Kidney (tissue), 14 donors: ENCODE results near the gene ITGAX. TPM values are rescaled to one million over a fixed set of nuclear protein-coding genes. Genes with fewer than 3 reads are reported as not detected.

ENCODE experiments used
- DNase-seq, 5 donors: peaks; one replicate each; pipeline ENCODE4 v3.0.0-alpha.2; 2013 to 2020
- FAIRE-seq: peaks from 2 replicates; lab custom pipeline; 2012; peaks lifted over from hg19 to GRCh38; lab: Jason Lieb, UNC
- H3K27ac ChIP-seq, 2 donors: one replicate each; pipeline ENCODE4 v1.7.0; 2013; ENCODE audit warnings: low read depth in 2 of 2, low read length in 2 of 2, inconsistent platforms in 1 of 2
- H3K27me3 ChIP-seq: one replicate; pipeline ENCODE4 v1.7.1; 2013; ENCODE audit warnings: low read length, inconsistent platforms; ENCODE audit not compliant: control insufficient read depth, insufficient read depth
- H3K36me3 ChIP-seq, 3 donors: one replicate each; pipeline versions ENCODE4 v1.7.0 to v1.7.1; 2013; ENCODE audit warnings: low read length in 3 of 3, control low read depth in 1 of 3, inconsistent platforms in 1 of 3; ENCODE audit not compliant: insufficient read depth in 3 of 3, control insufficient read depth in 2 of 3
- H3K4me1 ChIP-seq, 3 donors: one replicate each; pipeline versions ENCODE4 v1.7.0 to v1.7.1; 2013; ENCODE audit warnings: low read length in 3 of 3, inconsistent platforms in 1 of 3, low read depth in 1 of 3; ENCODE audit not compliant: control insufficient read depth in 2 of 3, insufficient read depth in 2 of 3
- H3K4me3 ChIP-seq, 3 donors: one replicate each; pipeline versions ENCODE4 v1.7.0 to v1.8.1; 2013; ENCODE audit warnings: low read length in 3 of 3, control low read depth in 1 of 3, inconsistent platforms in 1 of 3
- H3K9ac ChIP-seq, 3 donors: one replicate each; pipeline versions ENCODE4 v1.7.0 to v1.7.1; 2013; ENCODE audit warnings: low read length in 3 of 3, control low read depth in 1 of 3, inconsistent platforms in 1 of 3
- H3K9me3 ChIP-seq, 3 donors: one replicate each; pipeline versions ENCODE4 v1.7.0 to v1.7.1; 2013; ENCODE audit warnings: low read length in 3 of 3, control low read depth in 1 of 3, inconsistent platforms in 1 of 3; ENCODE audit not compliant: control insufficient read depth in 2 of 3, insufficient read depth in 1 of 3
- intact Hi-C: fragments of 100-400 bp; cut with DNase I; formaldehyde crosslinking; loops from one replicate; pipeline ENCODE4 v1.11.1; 2022
- polyA plus RNA-seq: library from polyadenylated mRNA; stranded (reverse); fragments of 350-450 nt; fragmentation: Illumina TruSeq; extraction: RNeasy Lipid Tissue Mini Kit (QIAGEN cat#74804); gene quantifications from one replicate; pipeline ENCODE4 v1.2.3, GENCODE V29; 2014; ENCODE audit warnings: low read depth, low replicate concordance; ENCODE audit not compliant: insufficient read depth
- total RNA-seq: library from RNA; stranded (reverse); fragmentation: NEBNext Ultra II Directional; extraction: Animal tissue kit (Norgen Biotek cat#: 25700); gene quantifications from one replicate; pipeline ENCODE4 v1.2.1, GENCODE V29; 2021
- TF ChIP-seq, protein P1 (sequence below): IDR thresholded peaks from 3 replicates; pipeline ENCODE4 v1.5.1; 2012; ENCODE audit warnings: mild to moderate bottlenecking, moderate library complexity, borderline replicate concordance; ENCODE audit not compliant: insufficient read depth; ENCODE audit errors: extremely low read depth
- donor health status: control.
- donor health status: control.
- donor health status: control.
- donor health status: control.
- donor health status: control.
- donor health status: DM: yes; HTN: yes; CAD: no.
- donor health status: Normal renal cell carcinoma (clear cell type).

ITGAX gene
- total and polyA plus RNA-seq, 2 donors from 2014 or later: 0.37 to 11.9 TPM

GRCh38 chr16:31323959-31324629, 30.9 kb upstream of the ITGAX start:
- no peaks in the 10 kb centered on the region for H3K36me3 ChIP-seq
- intact Hi-C loops: no loop called here
- H3K9ac ChIP-seq: no peak overlapping the region
- peaks cover 0 to 2% (median 0%) of the 10 kb centered on the region in 3 donors for H3K4me1 ChIP-seq
- TF ChIP-seq, protein P1, sequence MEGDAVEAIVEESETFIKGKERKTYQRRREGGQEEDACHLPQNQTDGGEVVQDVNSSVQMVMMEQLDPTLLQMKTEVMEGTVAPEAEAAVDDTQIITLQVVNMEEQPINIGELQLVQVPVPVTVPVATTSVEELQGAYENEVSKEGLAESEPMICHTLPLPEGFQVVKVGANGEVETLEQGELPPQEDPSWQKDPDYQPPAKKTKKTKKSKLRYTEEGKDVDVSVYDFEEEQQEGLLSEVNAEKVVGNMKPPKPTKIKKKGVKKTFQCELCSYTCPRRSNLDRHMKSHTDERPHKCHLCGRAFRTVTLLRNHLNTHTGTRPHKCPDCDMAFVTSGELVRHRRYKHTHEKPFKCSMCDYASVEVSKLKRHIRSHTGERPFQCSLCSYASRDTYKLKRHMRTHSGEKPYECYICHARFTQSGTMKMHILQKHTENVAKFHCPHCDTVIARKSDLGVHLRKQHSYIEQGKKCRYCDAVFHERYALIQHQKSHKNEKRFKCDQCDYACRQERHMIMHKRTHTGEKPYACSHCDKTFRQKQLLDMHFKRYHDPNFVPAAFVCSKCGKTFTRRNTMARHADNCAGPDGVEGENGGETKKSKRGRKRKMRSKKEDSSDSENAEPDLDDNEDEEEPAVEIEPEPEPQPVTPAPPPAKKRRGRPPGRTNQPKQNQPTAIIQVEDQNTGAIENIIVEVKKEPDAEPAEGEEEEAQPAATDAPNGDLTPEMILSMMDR: no peak
- peaks cover 0 to 12% (median 4%) of the 10 kb centered on the region in 3 donors for H3K9me3 ChIP-seq
- no peak overlapping the region for H3K4me3 ChIP-seq
- FAIRE-seq (no peak), DNase-seq (no peak)
- no peak overlapping the region for H3K27ac ChIP-seq
- H3K27me3 ChIP-seq: no peaks in the 10 kb centered on the region

DNA sequence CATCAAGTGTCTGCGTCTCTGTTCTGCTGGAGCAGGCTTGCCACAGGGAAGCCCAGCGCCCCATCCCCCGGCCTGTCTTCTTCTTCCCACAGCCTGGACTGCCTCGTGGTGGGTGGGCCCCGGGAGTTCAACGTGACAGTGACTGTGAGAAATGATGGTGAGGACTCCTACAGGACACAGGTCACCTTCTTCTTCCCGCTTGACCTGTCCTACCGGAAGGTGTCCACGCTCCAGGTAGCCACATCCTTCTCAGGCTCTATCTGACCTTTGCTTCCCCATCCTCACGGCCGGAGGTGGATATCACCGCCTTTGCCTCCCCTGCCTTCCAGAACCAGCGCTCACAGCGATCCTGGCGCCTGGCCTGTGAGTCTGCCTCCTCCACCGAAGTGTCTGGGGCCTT, 29.8 kb upstream of the ITGAX start:
- no peak for DNase-seq
- Histone ChIP-seq H3K27me3 (peaks cover 4% of the 10 kb centered on the region), H3K36me3 (no peaks in the 10 kb centered on the region), H3K27ac (no peak overlapping the region), H3K4me1 (peaks cover 0 to 2% (median 0%) of the 10 kb centered on the region in 3 donors), H3K9ac (no peak overlapping the region), H3K9me3 (peaks cover 0 to 12% (median 4%) of the 10 kb centered on the region in 3 donors), H3K4me3 (no peak overlapping the region)
- no peak for FAIRE-seq
- TF ChIP-seq, protein P1: no peak
- intact Hi-C loops: no loop called here

- TF ChIP-seq, protein P1: no peak
- H3K27me3 ChIP-seq: peaks cover 23% of the 10 kb centered on the region
- peaks cover 0 to 5% (median 3%) of the 10 kb centered on the region in 3 donors for H3K9me3 ChIP-seq
- peaks cover 0 to 2% (median 0%) of the 10 kb centered on the region in 3 donors for H3K4me1 ChIP-seq
- H3K27ac ChIP-seq: no peak overlapping the region
- H3K4me3 ChIP-seq: no peak overlapping the region
- H3K36me3 ChIP-seq: no peaks in the 10 kb centered on the region
- FAIRE-seq (no peak), DNase-seq (peak in 1 of 5 donors; percentile 35)
- H3K9ac ChIP-seq: no peak overlapping the region
- intact Hi-C loops: no loop called here
Measured at GRCh38 chr16:31327646-31328225, 27.2 kb upstream of the ITGAX start.
